Mesothelial cell of epicardium (in vitro differentiated cells): ENCODE results near the gene MYEOV. TPM values are rescaled to one million over a fixed set of nuclear protein-coding genes. Genes with fewer than 3 reads are reported as not detected.

ENCODE experiments used
- DNase-seq, 2 experiments: peaks; one replicate each; pipeline ENCODE4 v3.0.0; 2021; ENCODE audit warnings: low spot score in 2 of 2; ENCODE audit not compliant: unreplicated experiment in 2 of 2
- H3K27ac Mint-ChIP-seq: 2 replicates; pipeline ENCODE4 v1.8.0; 2021; ENCODE audit warnings: mixed read lengths
- H3K27me3 Mint-ChIP-seq: 2 replicates; pipeline ENCODE4 v1.8.0; 2021; ENCODE audit warnings: low read depth, mixed read lengths
- H3K36me3 Mint-ChIP-seq: 2 replicates; pipeline ENCODE4 v1.8.0; 2021; ENCODE audit warnings: mixed read lengths
- H3K4me1 Mint-ChIP-seq: 2 replicates; pipeline ENCODE4 v1.8.0; 2021; ENCODE audit warnings: mixed read lengths
- H3K4me3 Mint-ChIP-seq: 2 replicates; pipeline ENCODE4 v1.8.0; 2021; ENCODE audit warnings: mild to moderate bottlenecking, moderate library complexity, mixed read lengths
- H3K9me3 Mint-ChIP-seq: 2 replicates; pipeline ENCODE4 v1.8.0; 2021; ENCODE audit warnings: mixed read lengths
- total RNA-seq: library from RNA; stranded (reverse); gene quantifications from 3 replicates; pipeline ENCODE4 v1.2.1, GENCODE V29; 2021
- TF ChIP-seq, protein P1 (sequence below): fragments of 200-600 bp; sonication (generic); IDR thresholded peaks from one replicate; pipeline ENCODE4 v1.5.0; 2021; ENCODE audit warnings: antibody characterized with exemption; ENCODE audit not compliant: unreplicated experiment

MYEOV gene
- total RNA-seq, 1 donor from 2014 or later = 2.6 TPM

DNA sequence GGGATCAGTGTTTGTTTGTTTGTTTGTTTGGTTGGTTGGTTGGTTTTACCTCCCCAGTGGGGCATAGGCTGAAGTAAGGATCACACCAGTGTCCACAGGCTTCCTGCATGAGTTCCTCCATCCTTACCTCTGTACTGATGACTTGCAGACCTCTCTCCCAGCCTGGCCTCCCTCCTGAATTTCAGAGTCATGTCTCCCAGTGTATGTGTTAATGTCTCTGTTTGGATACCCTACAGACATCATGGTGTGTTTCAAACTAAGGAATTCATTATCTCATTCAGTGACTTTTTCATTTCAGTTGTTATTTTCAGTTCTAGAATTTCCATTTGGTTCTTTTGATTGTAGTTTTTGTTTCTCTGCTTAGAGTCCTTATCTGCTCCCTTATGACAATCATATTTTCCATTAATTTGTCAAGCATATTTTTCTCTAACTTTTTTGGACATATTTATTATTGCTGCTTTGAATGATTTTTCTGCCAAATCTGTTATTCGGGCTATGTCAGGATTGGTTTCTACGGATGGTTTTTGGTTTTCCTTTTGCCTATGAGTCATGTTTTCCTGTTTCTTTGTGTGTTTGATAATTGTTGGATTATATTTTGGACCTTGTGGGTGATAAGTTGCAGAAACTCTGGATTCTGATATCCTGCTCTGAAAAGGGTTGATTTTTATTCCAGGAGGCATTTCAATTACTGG is 23.6 kb downstream of the MYEOV start:
- no peak for DNase-seq
- no peak overlapping the region for H3K27ac Mint-ChIP-seq

DNA sequence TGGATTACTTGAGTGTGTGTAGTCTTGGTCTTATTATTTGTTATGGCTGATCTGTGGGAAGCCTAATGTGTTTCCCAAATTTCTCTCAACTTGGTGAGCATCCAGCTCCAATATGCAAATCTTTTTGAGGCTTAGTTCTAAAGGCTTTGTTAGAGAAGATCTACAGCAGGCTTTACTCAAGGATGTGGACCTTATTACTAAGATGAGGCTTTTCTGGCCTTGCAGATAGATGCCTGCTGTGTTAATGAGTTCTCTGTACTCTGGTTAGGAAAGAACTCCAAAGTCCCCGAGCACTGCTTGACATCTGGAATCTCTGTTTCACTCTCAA is 24.1 kb downstream of the MYEOV start:
- no peak overlapping the region for H3K27ac Mint-ChIP-seq
- no peaks in the 10 kb centered on the region for H3K4me1 Mint-ChIP-seq
- H3K9me3 Mint-ChIP-seq = peaks cover 11% of the 10 kb centered on the region
- no peaks in the 10 kb centered on the region for H3K36me3 Mint-ChIP-seq
- H3K4me3 Mint-ChIP-seq = no peak overlapping the region
- no peaks in the 10 kb centered on the region for H3K27me3 Mint-ChIP-seq
- DNase-seq = no peak
- TF ChIP-seq, protein P1, sequence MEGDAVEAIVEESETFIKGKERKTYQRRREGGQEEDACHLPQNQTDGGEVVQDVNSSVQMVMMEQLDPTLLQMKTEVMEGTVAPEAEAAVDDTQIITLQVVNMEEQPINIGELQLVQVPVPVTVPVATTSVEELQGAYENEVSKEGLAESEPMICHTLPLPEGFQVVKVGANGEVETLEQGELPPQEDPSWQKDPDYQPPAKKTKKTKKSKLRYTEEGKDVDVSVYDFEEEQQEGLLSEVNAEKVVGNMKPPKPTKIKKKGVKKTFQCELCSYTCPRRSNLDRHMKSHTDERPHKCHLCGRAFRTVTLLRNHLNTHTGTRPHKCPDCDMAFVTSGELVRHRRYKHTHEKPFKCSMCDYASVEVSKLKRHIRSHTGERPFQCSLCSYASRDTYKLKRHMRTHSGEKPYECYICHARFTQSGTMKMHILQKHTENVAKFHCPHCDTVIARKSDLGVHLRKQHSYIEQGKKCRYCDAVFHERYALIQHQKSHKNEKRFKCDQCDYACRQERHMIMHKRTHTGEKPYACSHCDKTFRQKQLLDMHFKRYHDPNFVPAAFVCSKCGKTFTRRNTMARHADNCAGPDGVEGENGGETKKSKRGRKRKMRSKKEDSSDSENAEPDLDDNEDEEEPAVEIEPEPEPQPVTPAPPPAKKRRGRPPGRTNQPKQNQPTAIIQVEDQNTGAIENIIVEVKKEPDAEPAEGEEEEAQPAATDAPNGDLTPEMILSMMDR = no peak

More for the DNA sequence above, 23.6 kb downstream of the MYEOV start:
- Mint-ChIP-seq H3K4me1 (no peaks in the 10 kb centered on the region), H3K9me3 (peaks cover 11% of the 10 kb centered on the region), H3K27me3 (no peaks in the 10 kb centered on the region), H3K36me3 (no peaks in the 10 kb centered on the region), H3K4me3 (no peak overlapping the region)
- TF ChIP-seq, protein P1 = no peak

DNA sequence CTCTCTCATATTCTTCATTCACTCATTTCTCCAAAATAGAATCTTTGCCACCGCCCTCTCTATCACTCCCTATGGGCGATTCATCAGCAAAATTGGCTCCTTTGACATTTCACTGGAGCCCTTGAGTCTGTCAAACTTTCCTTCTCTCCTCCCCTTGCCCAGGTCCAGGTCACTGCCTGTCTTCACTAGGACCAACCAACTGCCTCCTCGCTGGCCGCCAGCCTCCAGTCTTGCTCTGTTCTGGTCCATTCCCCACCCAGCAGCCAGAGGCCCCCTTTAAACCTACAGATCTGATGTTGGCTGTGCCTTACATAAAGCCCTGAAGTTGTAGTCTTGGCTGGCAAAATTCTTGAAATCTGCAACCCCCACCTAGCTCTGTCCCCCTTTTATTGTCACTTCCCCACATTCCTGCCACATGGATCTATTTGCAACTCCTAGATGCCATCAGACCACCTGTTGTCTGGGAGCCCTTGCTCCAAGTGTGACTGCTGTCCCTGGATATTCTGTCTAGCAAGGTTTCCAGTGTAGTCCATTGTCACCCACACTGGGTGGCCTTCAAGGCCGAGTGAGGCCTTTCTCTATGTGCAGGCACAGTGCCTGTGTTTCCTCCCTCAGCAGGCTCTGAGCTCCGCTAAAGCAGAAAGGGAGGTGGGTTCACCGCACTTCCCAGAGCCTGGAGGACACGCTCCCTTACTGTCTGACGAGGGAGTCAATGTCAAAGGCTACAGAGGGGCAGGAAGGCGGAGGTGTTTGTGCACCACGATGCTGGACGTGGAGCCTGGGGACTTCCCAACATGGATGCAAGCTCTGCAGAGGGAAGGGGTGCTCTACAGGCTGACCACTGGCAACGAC is 25.5 kb downstream of the MYEOV start:
- no peak for DNase-seq
- H3K27ac Mint-ChIP-seq = no peak overlapping the region
- TF ChIP-seq, protein P1 = no peak
- no peaks in the 10 kb centered on the region for H3K4me1 Mint-ChIP-seq
- H3K36me3 Mint-ChIP-seq = no peaks in the 10 kb centered on the region
- no peaks in the 10 kb centered on the region for H3K27me3 Mint-ChIP-seq
- H3K9me3 Mint-ChIP-seq = peaks cover 11% of the 10 kb centered on the region
- no peak overlapping the region for H3K4me3 Mint-ChIP-seq

DNA sequence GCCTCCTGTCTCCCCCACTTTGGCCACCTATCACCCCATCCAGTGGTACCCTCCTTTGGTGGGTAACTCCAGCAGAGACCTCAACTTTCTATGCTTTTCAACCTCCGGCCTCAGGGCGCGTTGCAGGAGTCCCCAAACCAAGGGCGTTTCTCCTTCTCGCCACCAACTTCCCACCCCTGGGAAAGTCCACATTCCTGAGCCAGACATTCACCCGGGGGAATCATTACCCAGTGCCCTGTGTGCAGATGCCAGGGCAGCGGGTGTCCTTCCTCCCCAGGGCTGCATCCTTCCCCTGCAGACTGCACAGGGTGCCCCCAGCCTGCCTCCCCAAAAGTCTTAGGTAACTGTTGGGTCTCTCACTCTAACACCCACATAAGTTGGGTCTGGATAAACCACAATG is 26.4 kb downstream of the MYEOV start:
- Mint-ChIP-seq H3K27ac (no peak overlapping the region), H3K4me1 (no peaks in the 10 kb centered on the region), H3K36me3 (no peaks in the 10 kb centered on the region), H3K27me3 (no peaks in the 10 kb centered on the region), H3K4me3 (no peak overlapping the region), H3K9me3 (peaks cover 11% of the 10 kb centered on the region)
- DNase-seq = no peak
- TF ChIP-seq, protein P1 = no peak

DNA sequence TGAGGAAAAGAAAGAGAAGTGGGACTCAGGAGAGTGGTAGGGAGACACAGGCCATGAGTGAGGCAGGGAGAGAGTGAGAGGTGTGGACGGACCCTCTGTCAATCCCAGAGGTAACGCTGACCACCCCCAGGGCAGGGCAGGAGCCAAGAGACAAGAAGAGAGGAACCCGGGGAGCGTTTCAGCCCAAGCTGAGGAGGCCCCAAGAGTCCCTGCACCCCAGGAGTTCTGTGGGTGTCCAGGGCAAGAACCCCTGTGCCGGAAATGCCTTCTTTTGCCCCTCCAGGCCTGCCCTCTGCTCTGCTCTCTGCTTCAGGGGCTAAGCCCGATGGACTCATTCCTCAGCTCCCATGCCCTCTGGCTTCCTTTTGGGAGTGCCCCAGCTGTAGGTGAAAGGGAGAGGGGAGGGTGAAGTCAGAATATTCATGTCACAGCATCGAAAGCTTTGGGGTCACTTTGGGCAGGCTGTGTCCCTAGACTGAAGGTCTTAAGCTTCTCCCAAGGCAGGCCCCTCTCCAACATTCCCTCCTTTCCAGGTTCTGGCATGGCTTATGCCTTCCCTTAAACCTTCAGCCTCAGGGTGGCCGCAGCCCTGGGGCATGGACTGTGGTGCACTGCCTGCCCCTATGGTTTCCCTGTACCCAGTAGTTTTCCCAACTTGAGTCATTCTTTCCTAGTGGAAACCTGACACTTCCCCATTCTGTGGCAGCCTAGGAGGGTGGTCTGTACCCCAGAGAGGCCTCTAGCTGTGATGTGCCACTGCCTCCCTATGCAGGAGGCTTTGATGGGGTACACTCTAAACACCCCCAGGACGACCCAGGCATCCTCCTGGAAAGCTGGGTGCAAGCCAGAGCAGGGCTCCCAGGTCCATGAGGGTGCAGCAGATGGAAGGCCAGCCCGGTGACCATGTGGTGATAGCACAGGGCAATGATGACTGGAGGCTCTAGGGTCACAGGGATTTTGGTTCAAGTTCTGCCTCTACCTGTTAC is 27.1 kb downstream of the MYEOV start:
- H3K4me1 Mint-ChIP-seq = no peaks in the 10 kb centered on the region
- no peak overlapping the region for H3K4me3 Mint-ChIP-seq
- H3K27me3 Mint-ChIP-seq = no peaks in the 10 kb centered on the region
- TF ChIP-seq, protein P1 = no peak
- no peak overlapping the region for H3K27ac Mint-ChIP-seq
- peaks cover 11% of the 10 kb centered on the region for H3K9me3 Mint-ChIP-seq
- H3K36me3 Mint-ChIP-seq = no peaks in the 10 kb centered on the region
- DNase-seq = no peak
